Measurements from ENCODE around the gene RNASEL.
A peak's percentile ranks its signal among the peaks of the same experiment; 100 is the strongest.

GRCh38 chr1:182599339-182599738 lies 10.3 kb upstream of the RNASEL start:
- TF ChIP-seq, protein P1, sequence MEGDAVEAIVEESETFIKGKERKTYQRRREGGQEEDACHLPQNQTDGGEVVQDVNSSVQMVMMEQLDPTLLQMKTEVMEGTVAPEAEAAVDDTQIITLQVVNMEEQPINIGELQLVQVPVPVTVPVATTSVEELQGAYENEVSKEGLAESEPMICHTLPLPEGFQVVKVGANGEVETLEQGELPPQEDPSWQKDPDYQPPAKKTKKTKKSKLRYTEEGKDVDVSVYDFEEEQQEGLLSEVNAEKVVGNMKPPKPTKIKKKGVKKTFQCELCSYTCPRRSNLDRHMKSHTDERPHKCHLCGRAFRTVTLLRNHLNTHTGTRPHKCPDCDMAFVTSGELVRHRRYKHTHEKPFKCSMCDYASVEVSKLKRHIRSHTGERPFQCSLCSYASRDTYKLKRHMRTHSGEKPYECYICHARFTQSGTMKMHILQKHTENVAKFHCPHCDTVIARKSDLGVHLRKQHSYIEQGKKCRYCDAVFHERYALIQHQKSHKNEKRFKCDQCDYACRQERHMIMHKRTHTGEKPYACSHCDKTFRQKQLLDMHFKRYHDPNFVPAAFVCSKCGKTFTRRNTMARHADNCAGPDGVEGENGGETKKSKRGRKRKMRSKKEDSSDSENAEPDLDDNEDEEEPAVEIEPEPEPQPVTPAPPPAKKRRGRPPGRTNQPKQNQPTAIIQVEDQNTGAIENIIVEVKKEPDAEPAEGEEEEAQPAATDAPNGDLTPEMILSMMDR (IDR thresholded peaks at IDR 0.05), result peak; percentile 24
- TF ChIP-seq EZH2 (IDR thresholded peaks at IDR 0.05; ENCODE audit: borderline replicate concordance, insufficient read depth, low read depth, low read length, poor library complexity, severe bottlenecking), result no peak

All from B cell (primary cell).